ENCODE measurements around the gene NIF3L1. TPM values are rescaled to one million over a fixed set of nuclear protein-coding genes. Genes with fewer than 3 reads are reported as not detected.

NIF3L1 gene
- total and polyA plus RNA-seq, 2 of the 13 experiments (the other 11 are each of a cell fraction or from before 2014, with no cell fraction given), result 67.9 to 75.2 TPM

DNA sequence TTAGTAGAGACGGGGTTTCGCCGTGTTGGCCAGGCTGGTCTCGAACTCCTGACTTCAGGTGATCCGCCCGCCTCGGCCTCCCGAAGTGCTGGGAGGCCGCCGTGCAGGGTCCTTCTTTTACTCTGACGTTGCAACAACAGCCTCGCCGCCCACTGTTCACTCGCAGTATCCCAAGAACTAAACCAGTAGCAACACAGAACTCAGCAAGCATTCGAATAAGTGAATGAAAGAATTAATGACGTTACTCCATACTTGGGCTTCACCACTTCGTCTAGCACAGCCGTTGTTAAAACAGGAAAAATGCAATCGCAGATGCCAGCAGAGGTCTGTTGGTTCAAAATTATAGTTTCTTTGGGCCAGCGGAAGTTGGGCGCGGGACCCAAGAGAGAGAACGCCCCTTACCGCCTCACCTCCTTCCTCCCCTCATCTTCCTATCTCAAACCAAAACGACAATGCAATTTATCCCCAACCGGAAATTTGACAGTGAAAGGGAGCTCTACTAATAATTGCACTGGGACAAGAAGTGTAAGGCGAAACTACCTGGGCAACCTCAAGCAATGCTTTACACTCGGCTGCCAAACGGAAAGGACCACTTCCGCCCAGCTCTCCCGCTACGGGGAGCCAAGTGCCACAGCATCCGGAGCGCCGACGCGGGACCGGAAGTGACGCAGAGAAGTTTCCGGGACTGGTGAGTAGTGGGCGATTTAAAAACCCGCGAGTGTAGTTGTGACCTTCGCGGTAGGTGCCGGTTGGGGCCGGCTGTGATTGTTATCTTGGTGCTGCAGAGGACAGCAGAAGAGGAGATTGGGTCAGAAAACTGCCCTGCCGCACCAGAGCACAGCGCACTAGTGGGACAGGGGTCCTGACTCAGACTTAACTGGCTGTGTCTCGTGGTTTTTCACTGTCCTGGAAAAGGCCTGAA is at the start of gene NIF3L1, which contains the start of gene PPIL3 (continued):
- TF ChIP-seq ZNF564 (CRISPR knock-in tag; IDR thresholded peaks at IDR 0.05) (peak; percentile 26; the same call in 1 of the 2 replicates), ZIK1 (CRISPR knock-in tag; IDR thresholded peaks at IDR 0.05; ENCODE audit: borderline replicate concordance, low read depth) (peak; percentile 46; the same call in 1 of the 2 replicates), MAZ (IDR thresholded peaks at IDR 0.05; ENCODE audit: borderline replicate concordance, low read depth, low read length) (peak; percentile 75; the same call in 1 of the 2 replicates), MAZ (CRISPR knock-in tag; IDR thresholded peaks at IDR 0.05; ENCODE audit: low read depth) (0 out of 2 replicates have a peak, but pooled peaks have one; percentile 30), POLR2A (IDR thresholded peaks at IDR 0.05; ENCODE audit: insufficient read depth in 1 of 2, low read depth in 2 of 2, low read length in 2 of 2) (peak; percentile 69 to 95), ZNF782 (CRISPR knock-in tag; IDR thresholded peaks at IDR 0.05; ENCODE audit: borderline replicate concordance) (peak; percentile 45; the same call in 1 of the 2 replicates), TBX2 (CRISPR knock-in tag; IDR thresholded peaks at IDR 0.05; ENCODE audit: borderline replicate concordance) (peak; percentile 73; the same call in 1 of the 2 replicates)
- TF ChIP-seq, protein P1, sequence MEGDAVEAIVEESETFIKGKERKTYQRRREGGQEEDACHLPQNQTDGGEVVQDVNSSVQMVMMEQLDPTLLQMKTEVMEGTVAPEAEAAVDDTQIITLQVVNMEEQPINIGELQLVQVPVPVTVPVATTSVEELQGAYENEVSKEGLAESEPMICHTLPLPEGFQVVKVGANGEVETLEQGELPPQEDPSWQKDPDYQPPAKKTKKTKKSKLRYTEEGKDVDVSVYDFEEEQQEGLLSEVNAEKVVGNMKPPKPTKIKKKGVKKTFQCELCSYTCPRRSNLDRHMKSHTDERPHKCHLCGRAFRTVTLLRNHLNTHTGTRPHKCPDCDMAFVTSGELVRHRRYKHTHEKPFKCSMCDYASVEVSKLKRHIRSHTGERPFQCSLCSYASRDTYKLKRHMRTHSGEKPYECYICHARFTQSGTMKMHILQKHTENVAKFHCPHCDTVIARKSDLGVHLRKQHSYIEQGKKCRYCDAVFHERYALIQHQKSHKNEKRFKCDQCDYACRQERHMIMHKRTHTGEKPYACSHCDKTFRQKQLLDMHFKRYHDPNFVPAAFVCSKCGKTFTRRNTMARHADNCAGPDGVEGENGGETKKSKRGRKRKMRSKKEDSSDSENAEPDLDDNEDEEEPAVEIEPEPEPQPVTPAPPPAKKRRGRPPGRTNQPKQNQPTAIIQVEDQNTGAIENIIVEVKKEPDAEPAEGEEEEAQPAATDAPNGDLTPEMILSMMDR (CRISPR knock-in tag; IDR thresholded peaks at IDR 0.05), result no peak; the same call in none of the 2 replicates
- TF ChIP-seq, protein P2, sequence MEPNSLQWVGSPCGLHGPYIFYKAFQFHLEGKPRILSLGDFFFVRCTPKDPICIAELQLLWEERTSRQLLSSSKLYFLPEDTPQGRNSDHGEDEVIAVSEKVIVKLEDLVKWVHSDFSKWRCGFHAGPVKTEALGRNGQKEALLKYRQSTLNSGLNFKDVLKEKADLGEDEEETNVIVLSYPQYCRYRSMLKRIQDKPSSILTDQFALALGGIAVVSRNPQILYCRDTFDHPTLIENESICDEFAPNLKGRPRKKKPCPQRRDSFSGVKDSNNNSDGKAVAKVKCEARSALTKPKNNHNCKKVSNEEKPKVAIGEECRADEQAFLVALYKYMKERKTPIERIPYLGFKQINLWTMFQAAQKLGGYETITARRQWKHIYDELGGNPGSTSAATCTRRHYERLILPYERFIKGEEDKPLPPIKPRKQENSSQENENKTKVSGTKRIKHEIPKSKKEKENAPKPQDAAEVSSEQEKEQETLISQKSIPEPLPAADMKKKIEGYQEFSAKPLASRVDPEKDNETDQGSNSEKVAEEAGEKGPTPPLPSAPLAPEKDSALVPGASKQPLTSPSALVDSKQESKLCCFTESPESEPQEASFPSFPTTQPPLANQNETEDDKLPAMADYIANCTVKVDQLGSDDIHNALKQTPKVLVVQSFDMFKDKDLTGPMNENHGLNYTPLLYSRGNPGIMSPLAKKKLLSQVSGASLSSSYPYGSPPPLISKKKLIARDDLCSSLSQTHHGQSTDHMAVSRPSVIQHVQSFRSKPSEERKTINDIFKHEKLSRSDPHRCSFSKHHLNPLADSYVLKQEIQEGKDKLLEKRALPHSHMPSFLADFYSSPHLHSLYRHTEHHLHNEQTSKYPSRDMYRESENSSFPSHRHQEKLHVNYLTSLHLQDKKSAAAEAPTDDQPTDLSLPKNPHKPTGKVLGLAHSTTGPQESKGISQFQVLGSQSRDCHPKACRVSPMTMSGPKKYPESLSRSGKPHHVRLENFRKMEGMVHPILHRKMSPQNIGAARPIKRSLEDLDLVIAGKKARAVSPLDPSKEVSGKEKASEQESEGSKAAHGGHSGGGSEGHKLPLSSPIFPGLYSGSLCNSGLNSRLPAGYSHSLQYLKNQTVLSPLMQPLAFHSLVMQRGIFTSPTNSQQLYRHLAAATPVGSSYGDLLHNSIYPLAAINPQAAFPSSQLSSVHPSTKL (CRISPR knock-in tag; IDR thresholded peaks at IDR 0.05), result peak; percentile 58
- TF ChIP-seq, protein P3, sequence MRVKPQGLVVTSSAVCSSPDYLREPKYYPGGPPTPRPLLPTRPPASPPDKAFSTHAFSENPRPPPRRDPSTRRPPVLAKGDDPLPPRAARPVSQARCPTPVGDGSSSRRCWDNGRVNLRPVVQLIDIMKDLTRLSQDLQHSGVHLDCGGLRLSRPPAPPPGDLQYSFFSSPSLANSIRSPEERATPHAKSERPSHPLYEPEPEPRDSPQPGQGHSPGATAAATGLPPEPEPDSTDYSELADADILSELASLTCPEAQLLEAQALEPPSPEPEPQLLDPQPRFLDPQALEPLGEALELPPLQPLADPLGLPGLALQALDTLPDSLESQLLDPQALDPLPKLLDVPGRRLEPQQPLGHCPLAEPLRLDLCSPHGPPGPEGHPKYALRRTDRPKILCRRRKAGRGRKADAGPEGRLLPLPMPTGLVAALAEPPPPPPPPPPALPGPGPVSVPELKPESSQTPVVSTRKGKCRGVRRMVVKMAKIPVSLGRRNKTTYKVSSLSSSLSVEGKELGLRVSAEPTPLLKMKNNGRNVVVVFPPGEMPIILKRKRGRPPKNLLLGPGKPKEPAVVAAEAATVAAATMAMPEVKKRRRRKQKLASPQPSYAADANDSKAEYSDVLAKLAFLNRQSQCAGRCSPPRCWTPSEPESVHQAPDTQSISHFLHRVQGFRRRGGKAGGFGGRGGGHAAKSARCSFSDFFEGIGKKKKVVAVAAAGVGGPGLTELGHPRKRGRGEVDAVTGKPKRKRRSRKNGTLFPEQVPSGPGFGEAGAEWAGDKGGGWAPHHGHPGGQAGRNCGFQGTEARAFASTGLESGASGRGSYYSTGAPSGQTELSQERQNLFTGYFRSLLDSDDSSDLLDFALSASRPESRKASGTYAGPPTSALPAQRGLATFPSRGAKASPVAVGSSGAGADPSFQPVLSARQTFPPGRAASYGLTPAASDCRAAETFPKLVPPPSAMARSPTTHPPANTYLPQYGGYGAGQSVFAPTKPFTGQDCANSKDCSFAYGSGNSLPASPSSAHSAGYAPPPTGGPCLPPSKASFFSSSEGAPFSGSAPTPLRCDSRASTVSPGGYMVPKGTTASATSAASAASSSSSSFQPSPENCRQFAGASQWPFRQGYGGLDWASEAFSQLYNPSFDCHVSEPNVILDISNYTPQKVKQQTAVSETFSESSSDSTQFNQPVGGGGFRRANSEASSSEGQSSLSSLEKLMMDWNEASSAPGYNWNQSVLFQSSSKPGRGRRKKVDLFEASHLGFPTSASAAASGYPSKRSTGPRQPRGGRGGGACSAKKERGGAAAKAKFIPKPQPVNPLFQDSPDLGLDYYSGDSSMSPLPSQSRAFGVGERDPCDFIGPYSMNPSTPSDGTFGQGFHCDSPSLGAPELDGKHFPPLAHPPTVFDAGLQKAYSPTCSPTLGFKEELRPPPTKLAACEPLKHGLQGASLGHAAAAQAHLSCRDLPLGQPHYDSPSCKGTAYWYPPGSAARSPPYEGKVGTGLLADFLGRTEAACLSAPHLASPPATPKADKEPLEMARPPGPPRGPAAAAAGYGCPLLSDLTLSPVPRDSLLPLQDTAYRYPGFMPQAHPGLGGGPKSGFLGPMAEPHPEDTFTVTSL (CRISPR knock-in tag; IDR thresholded peaks at IDR 0.05; ENCODE audit: borderline replicate concordance), result no peak
- TF ChIP-seq, protein P4, sequence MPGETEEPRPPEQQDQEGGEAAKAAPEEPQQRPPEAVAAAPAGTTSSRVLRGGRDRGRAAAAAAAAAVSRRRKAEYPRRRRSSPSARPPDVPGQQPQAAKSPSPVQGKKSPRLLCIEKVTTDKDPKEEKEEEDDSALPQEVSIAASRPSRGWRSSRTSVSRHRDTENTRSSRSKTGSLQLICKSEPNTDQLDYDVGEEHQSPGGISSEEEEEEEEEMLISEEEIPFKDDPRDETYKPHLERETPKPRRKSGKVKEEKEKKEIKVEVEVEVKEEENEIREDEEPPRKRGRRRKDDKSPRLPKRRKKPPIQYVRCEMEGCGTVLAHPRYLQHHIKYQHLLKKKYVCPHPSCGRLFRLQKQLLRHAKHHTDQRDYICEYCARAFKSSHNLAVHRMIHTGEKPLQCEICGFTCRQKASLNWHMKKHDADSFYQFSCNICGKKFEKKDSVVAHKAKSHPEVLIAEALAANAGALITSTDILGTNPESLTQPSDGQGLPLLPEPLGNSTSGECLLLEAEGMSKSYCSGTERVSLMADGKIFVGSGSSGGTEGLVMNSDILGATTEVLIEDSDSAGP (CRISPR knock-in tag; IDR thresholded peaks at IDR 0.05; ENCODE audit: borderline replicate concordance), result peak; percentile 94
